Neural progenitor cell (in vitro differentiated cells): ENCODE results near the gene HCLS1.

Experiments used
- EZH2 ChIP-seq: fragments of 200-600 bp; sonication (generic); IDR thresholded peaks from 2 replicates; pipeline ENCODE4 v1.6.1; 2017; ENCODE audit warnings: antibody characterized with exemption, mild to moderate bottlenecking, moderate library complexity
- TF ChIP-seq, protein P1 (sequence below): fragments of 200-600 bp; sonication (generic); IDR thresholded peaks from 2 replicates; pipeline ENCODE4 v1.5.1; 2017; ENCODE audit warnings: antibody characterized with exemption, mild to moderate bottlenecking

- TF ChIP-seq EZH2 = no peak
- TF ChIP-seq, protein P1, sequence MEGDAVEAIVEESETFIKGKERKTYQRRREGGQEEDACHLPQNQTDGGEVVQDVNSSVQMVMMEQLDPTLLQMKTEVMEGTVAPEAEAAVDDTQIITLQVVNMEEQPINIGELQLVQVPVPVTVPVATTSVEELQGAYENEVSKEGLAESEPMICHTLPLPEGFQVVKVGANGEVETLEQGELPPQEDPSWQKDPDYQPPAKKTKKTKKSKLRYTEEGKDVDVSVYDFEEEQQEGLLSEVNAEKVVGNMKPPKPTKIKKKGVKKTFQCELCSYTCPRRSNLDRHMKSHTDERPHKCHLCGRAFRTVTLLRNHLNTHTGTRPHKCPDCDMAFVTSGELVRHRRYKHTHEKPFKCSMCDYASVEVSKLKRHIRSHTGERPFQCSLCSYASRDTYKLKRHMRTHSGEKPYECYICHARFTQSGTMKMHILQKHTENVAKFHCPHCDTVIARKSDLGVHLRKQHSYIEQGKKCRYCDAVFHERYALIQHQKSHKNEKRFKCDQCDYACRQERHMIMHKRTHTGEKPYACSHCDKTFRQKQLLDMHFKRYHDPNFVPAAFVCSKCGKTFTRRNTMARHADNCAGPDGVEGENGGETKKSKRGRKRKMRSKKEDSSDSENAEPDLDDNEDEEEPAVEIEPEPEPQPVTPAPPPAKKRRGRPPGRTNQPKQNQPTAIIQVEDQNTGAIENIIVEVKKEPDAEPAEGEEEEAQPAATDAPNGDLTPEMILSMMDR = no peak
These were observed 2.0 kb upstream of the HCLS1 start for GRCh38 chr3:121662742-121663141.
